AG20443 (cell line): ENCODE measurements around the gene LEKR1.
A peak's percentile ranks its signal among the peaks of the same experiment; 100 is the strongest.
"Not testable (repeated sequence)": the region's sequence is repeated elsewhere in the genome, so short reads cannot be mapped to it uniquely, and the experiment has no call there.

Experiments
- DNase-seq: peaks from one replicate; pipeline ENCODE4 v3.0.0; 2012; ENCODE audit warnings: low spot score, mixed read lengths

Gene LEKR1

DNA sequence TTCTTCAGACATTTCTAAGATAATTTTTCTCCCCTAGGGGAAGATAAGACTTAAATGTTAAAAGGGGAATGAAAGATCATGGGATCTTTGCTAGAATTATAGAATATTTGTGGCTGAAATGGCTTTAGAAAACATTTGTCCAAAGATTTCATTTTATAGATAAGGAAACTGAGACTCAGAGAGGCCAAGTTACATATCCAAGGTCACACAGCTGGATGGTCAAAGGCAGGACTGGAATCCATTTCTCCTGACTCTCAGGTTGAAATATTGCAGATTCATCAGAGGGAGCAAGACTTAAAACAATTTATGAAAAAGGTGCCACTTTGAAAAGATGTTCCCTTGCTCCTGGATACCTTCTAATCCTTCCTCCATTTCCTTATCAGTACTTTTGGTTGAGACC, 19.5 kb upstream of the LEKR1 start:
- DNase-seq = no peak

GRCh38 chr3:156808025-156808424, 18.1 kb upstream of the LEKR1 start:
- no peak for DNase-seq

GRCh38 chr3:156811089-156811862, 14.9 kb upstream of the LEKR1 start:
- peak; percentile 55 for DNase-seq

- DNase-seq = peak; percentile 38
These were observed 13.4 kb upstream of the LEKR1 start for GRCh38 chr3:156812521-156813335.

- no peak for DNase-seq
These were observed 11.9 kb upstream of the LEKR1 start for GRCh38 chr3:156814295-156814694.

DNA sequence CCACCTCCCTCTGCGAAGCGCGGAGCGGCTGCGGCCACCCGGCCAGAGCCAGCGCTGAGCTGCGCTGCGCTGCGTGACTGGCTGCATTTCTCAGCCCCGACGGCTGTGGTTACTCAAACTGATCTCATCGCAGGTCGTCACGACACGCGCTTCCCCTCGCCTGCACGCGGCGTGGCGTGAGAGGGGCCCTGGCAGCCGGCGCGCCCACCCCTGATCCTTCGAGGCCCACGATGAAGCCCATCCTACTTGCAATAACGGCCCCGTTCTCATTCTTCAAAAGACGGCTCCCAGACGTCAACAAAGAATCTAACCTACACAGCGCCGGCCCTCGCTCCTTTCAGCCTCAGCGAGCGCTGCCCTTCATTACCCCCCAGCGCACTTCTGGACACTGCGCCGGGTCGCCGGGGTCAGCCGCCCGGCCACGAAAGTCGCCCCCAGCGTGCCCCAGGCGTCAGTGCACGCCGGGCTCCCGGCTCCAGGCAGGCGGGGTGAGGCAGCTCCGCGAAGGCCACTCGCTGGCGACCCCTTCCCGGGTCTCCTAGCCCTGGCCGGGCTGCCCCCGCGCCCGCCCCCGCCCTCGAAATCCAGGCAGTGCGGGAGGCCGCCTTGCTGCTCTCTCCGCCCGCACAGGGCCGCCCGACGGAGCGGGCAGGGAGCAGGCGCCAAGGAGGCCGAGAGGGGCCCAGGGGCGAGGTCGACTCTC, 9.9 kb upstream of the LEKR1 start:
- peak; percentile 74 for DNase-seq

DNA sequence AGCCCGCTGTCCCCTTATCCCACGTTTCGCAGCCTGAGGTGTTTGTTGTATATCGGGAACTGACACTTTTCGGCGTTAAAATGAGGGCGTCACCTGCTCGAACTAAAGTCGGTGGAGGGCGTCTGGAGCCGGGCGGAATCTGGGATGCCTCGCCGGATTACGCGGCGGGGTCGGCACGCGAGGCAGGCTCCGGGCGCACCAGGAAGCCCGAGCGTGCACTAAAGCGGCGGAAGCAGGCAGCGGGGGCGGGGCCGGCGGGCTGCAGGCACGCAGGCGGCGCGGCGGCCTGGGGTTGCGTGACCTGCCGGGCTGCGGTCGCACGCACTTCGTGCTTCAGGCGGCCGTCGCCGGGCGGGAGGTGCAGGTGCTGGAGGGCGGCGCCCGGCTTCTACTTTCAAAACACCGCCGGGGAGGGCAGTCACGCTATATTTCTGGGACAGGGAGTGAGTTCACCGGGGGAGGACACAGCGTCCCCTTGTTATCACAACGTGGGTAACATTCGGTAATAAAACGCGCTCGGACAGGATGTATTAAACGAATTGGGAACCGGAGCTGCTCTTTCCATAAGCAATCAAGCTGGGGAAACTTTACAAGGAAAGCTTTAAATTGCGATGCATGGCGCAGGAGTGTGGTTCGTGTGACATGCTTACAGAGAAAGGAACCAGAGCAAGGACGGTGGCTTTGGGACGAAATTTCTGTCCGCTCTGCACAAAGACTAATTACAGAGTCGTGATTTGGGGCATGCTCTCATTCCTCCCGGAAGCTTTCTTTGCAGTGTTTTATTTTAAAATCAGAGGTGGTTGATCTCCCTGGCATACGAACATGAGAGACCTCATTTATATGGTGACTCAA, 9.1 kb upstream of the LEKR1 start:
- peak; percentile 92 for DNase-seq

DNA sequence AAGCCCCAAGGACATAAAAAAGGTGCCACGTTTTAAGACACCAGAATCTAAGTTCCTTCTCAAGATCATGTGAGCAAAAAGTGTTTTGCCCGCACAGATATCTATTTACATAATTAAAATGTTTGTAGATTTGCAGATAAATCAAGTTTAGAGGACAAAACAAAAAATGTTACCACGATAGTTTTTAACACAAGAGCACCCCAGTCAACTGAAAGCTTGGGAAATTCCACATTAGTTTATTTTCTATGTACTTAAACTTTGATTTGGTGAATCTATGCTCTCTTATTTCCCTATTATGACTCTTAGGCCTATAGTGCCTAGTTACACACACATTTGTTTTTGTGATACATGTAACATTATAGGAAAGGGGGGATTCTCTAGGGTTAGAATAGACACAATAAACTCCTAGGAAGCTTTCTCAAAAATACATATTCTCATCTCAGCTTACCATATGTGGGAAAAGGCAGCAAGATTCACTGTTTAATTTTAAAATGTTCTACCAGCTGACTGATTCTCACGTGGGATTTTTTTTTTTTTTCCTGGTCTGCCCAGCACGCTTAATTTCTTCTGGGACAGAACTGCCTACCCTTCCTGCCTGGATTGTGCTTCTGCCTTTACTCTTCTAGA, 8.4 kb upstream of the LEKR1 start:
- no peak for DNase-seq

GRCh38 chr3:156818273-156818651, 7.9 kb upstream of the LEKR1 start:
- DNase-seq = no peak

DNA sequence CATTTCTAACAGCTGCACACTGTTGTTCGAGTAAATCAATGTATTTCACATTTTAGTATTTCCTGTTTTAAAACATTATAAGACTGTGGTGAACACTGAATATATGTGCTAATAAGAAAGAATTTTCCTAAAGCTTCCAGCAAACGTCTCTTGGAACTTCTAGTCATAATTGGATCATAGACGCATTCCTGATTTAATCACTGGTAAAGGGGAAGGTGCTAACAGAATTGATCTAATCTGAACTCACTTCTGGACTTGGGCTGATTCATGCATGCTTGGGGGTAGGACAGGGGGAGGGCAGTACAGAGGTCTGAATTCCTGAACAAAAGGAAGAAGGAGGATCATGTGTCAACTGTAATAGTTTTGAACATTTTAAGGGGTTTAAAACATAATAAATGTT, 7.3 kb upstream of the LEKR1 start:
- peak; percentile 57 for DNase-seq

DNA sequence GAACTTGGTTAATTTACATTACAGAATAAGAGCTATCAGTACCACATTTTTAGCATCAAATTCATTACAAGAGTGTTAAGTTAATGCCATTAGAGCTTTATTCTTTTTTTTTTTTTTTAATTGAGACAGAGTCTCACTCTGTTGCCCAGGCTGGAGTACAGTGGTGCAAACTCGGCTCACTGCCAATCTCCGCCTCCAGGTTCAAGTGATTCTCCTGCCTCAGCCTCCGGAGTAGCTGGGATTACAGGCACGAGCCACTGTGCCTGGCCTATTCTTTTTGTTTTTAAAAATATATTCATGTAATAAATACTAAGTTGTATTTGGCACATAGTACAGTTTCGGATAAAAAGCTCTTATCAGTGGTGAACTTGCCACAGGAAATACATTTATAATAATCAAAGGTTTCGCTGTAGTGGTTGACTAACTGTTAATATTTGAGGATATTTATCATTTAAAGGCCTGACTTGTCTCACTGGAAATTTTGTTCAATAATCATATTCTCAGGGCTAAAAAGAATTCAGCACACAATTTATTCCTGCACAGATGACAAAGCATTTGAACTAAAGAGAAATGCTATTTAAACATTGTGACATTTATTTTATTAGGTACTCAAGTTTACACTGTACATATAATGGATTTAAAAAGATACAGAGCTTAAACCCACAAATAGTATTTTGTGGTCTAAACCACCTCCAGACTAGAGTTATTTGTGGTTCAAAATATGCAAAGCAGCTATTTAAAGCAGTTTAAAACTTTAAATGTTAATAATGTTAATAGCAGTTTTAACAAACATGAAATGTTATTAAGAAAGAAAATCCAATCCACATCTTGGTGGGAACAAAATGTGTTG, 6.1 kb upstream of the LEKR1 start:
- no peak for DNase-seq

- no peak for DNase-seq
These were observed 5.5 kb upstream of the LEKR1 start for GRCh38 chr3:156820692-156821080.

GRCh38 chr3:156822626-156823260, 3.4 kb upstream of the LEKR1 start:
- not testable (repeated sequence) for DNase-seq

- no peak for DNase-seq
These were observed 384 bp upstream of the LEKR1 start for GRCh38 chr3:156825795-156826143.

DNA sequence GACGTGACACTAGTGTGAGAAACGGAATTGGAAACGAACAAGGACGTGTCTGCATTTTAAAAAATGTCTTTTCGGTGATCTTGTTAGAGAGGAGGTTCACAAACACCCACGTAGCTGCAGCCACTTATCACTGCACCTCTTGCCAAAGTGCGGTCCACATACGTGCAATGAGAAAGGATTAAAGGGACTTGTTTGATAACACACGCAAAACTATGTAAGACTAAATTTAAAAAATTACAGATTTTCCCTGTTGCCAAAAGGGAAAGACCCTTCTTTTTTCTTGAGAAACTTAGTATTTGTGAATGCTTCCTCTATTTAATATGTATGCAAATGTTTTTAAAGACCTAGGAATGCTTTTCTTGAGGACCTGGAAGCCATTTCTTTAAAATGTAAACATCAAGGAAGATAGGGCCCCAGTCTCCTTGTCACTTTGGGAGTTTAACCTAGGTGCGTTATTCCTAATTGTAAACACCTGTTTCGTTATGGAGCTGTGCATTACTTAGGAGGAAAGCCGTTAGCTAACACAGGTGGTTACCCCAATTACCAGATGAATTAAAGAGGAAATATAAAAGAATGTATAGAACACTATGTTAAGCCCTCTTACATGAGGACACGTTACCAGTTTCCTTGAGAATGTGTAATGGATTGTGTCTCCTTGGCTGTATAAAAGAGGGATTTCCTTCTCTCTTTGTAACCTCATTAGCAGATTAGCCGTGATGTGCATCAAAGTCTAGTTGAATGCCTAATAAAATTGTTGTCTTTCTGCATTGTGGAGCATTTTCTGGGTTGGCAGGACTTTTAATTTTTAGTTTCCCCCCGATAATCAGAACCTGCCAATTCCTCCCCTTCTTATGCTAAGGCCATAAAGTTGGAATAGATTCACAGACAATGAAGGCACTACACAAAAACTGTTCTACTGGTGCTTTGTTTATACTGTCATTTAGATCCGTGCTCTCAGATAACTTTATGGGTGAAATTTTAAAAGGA, 1.0 kb downstream of the LEKR1 start:
- DNase-seq = no peak

GRCh38 chr3:156831006-156831405, 4.9 kb downstream of the LEKR1 start:
- DNase-seq = no peak

- DNase-seq = no peak
These were observed 8.3 kb downstream of the LEKR1 start for GRCh38 chr3:156834435-156834834.

DNA sequence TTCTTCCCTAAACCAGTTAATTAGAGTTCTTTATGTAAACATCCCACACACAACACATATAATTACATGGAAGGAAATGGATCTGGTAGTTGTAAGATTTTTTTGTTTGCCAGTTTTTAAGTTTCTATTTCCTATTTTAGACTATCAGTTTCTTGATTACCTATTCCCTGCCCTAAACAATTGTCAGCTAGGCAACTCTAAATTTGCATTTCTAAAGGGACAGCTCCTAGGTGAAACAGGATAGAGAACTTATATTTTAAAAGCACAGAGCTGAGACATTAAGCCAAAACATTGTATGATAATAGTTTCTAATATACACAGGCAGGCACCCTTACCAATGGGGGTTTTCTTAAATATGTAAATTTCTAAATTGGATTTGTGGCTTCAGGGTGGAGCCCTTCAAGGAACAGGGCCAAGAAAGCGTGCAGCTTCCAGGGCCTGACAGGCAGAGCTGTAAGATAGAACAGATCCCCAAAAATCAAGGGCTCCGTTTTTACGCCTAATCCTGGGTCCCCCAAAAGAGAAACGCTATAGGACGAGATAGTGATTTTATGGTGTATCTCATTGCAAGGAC, 8.9 kb downstream of the LEKR1 start:
- no peak for DNase-seq
